ENCODE measurements around the gene CDK14.

Gene CDK14

GRCh38 chr7:90988996-90989765, 393.1 kb downstream of the CDK14 start:
- in situ Hi-C loops (cut with MboI; ENCODE audit: low sequenced_read_pairs), result no loop called here

GRCh38 chr7:90994121-90994520, 398.0 kb downstream of the CDK14 start:
- in situ Hi-C loops (cut with MboI; ENCODE audit: low sequenced_read_pairs), result no loop called here

GRCh38 chr7:90994601-90995000, 398.5 kb downstream of the CDK14 start:
- in situ Hi-C loops (cut with MboI; ENCODE audit: low sequenced_read_pairs), result no loop called here

GRCh38 chr7:90995996-90996395, 399.9 kb downstream of the CDK14 start:
- in situ Hi-C loops (cut with MboI; ENCODE audit: low sequenced_read_pairs), result no loop called here

GRCh38 chr7:90999989-91000979, 404.2 kb downstream of the CDK14 start:
- in situ Hi-C loops (cut with MboI; ENCODE audit: low sequenced_read_pairs), result no loop called here

GRCh38 chr7:91005024-91005423, 408.9 kb downstream of the CDK14 start:
- in situ Hi-C loops (cut with MboI; ENCODE audit: low sequenced_read_pairs), result no loop called here

- in situ Hi-C loops (cut with MboI; ENCODE audit: low sequenced_read_pairs), result no loop called here
Measured at GRCh38 chr7:91005841-91006240, 409.7 kb downstream of the CDK14 start.

GRCh38 chr7:91007371-91007770, 411.2 kb downstream of the CDK14 start:
- in situ Hi-C loops (cut with MboI; ENCODE audit: low sequenced_read_pairs), result no loop called here

GRCh38 chr7:91013078-91013477, 417.0 kb downstream of the CDK14 start:
- in situ Hi-C loops (cut with MboI; ENCODE audit: low sequenced_read_pairs), result no loop called here

- in situ Hi-C loops (cut with MboI; ENCODE audit: low sequenced_read_pairs), result no loop called here
Measured at GRCh38 chr7:91019686-91020385, 423.7 kb downstream of the CDK14 start.

- in situ Hi-C loops (cut with MboI; ENCODE audit: low sequenced_read_pairs), result no loop called here
Measured at GRCh38 chr7:91020636-91021385, 424.7 kb downstream of the CDK14 start.

GRCh38 chr7:91021956-91022355, 425.8 kb downstream of the CDK14 start:
- in situ Hi-C loops (cut with MboI; ENCODE audit: low sequenced_read_pairs), result no loop called here

- in situ Hi-C loops (cut with MboI; ENCODE audit: low sequenced_read_pairs), result no loop called here
Measured at GRCh38 chr7:91025906-91026390, 429.8 kb downstream of the CDK14 start.

GRCh38 chr7:91029688-91030087, 433.6 kb downstream of the CDK14 start:
- in situ Hi-C loops (cut with MboI; ENCODE audit: low sequenced_read_pairs), result no loop called here

- in situ Hi-C loops (cut with MboI; ENCODE audit: low sequenced_read_pairs), result no loop called here
Measured at GRCh38 chr7:91030680-91031380, 434.7 kb downstream of the CDK14 start.

GRCh38 chr7:91031757-91032156, 435.6 kb downstream of the CDK14 start:
- in situ Hi-C loops (cut with MboI; ENCODE audit: low sequenced_read_pairs), result no loop called here

GRCh38 chr7:91033574-91033973, 437.5 kb downstream of the CDK14 start:
- in situ Hi-C loops (cut with MboI; ENCODE audit: low sequenced_read_pairs), result no loop called here

- in situ Hi-C loops (cut with MboI; ENCODE audit: low sequenced_read_pairs), result no loop called here
Measured at GRCh38 chr7:91034459-91035368, 438.6 kb downstream of the CDK14 start.

GRCh38 chr7:91039033-91039432, 442.9 kb downstream of the CDK14 start:
- in situ Hi-C loops (cut with MboI; ENCODE audit: low sequenced_read_pairs), result no loop called here
